Panc1 (cell line): ENCODE measurements around the gene ARX. TPM values are rescaled to one million over a fixed set of nuclear protein-coding genes. Genes with fewer than 3 reads are reported as not detected.

ENCODE experiments used
- ATAC-seq: fragments of 200-7000 bp; cut with Tn5 transposase; 2 replicates; pipeline ENCODE4 v1.9.1; 2020; ENCODE audit warnings: mild to moderate bottlenecking, moderate library complexity
- BruUV-seq: library from RNA; stranded (reverse); fragments of 400-500 nt; replicated peaks from 2 replicates; lab custom pipeline; 2021; lab: Mats Ljungman, UMichigan
- CTCF ChIA-PET: fragments of 300-600 bp; sonication (Branson Sonifier 250); formaldehyde crosslinking; loops from one replicate; lab custom pipeline; 2022; ENCODE audit warnings: antibody characterized with exemption; lab: Charles Lee
- POLR2A ChIA-PET: fragments of 300-600 bp; sonication (Branson Sonifier 250); formaldehyde crosslinking; loops from one replicate; lab custom pipeline; 2022; ENCODE audit warnings: antibody characterized with exemption; lab: Charles Lee
- DNase-seq: peaks from one replicate; pipeline ENCODE4 v3.0.0-alpha.2; 2010; ENCODE audit warnings: low read depth, low spot score
- H3K27ac ChIP-seq: 2 replicates; pipeline ENCODE4 v1.5.1; 2011; ENCODE audit warnings: mild to moderate bottlenecking, low read length, inconsistent platforms
- H3K27me3 ChIP-seq: fragments of 200-500 bp; sonication (Bioruptor generic); 2 replicates; pipeline ENCODE4 v1.6.0; 2014; ENCODE audit warnings: low read length, inconsistent platforms; ENCODE audit not compliant: control insufficient read depth, insufficient read depth
- H3K36me3 ChIP-seq: fragments of 200-500 bp; sonication (Bioruptor generic); 2 replicates; pipeline ENCODE4 v1.5.1; 2014; ENCODE audit warnings: inconsistent platforms, mild to moderate bottlenecking, low read length, moderate library complexity; ENCODE audit not compliant: control insufficient read depth, insufficient read depth
- H3K4me1 ChIP-seq: 2 replicates; pipeline ENCODE4 v1.5.1; 2011; ENCODE audit warnings: inconsistent platforms, mild to moderate bottlenecking, low read length, moderate library complexity; ENCODE audit not compliant: control insufficient read depth, insufficient read depth
- H3K4me3 ChIP-seq, 2 experiments: 2 replicates each; pipeline ENCODE4 v1.5.1; 2011 to 2012; ENCODE audit warnings: low read depth in 2 of 2, low read length in 2 of 2, mild to moderate bottlenecking in 2 of 2, inconsistent platforms in 1 of 2, moderate library complexity in 1 of 2
- H3K9me3 ChIP-seq: fragments of 200-500 bp; sonication (Bioruptor generic); 2 replicates; pipeline ENCODE4 v1.5.1; 2014; ENCODE audit warnings: low read depth, mild to moderate bottlenecking, inconsistent platforms, low read length, moderate library complexity; ENCODE audit not compliant: control insufficient read depth, insufficient read depth
- CTCF ChIP-seq: fragments of 450-650 bp; IDR thresholded peaks from 2 replicates; pipeline ENCODE4 v1.5.1; 2017; ENCODE audit warnings: mild to moderate bottlenecking
- POLR2AphosphoS5 ChIP-seq: IDR thresholded peaks from 2 replicates; pipeline ENCODE4 v1.6.1; 2012; ENCODE audit warnings: mild to moderate bottlenecking, low read depth, low read length, moderate library complexity
- REST ChIP-seq, 2 experiments: IDR thresholded peaks; 2 replicates each; pipeline ENCODE4 v1.6.1; 2011 to 2012; ENCODE audit warnings: low read depth in 2 of 2, control low read depth in 1 of 2, low read length in 1 of 2, mild to moderate bottlenecking in 1 of 2, moderate library complexity in 1 of 2; ENCODE audit not compliant: insufficient read depth in 1 of 2
- SIN3A ChIP-seq: IDR thresholded peaks from 2 replicates; pipeline ENCODE4 v1.6.1; 2012; ENCODE audit warnings: low read depth, mild to moderate bottlenecking, low read length, moderate library complexity, borderline replicate concordance; ENCODE audit not compliant: insufficient read depth
- TCF7L2 ChIP-seq: IDR thresholded peaks from 2 replicates; pipeline ENCODE4 v1.6.1; 2011; ENCODE audit warnings: mild to moderate bottlenecking, low read depth, low read length, inconsistent platforms
- in situ Hi-C: cut with HindIII; loops from 2 replicates; pipeline ENCODE4 v1.10.0; 2016; ENCODE audit warnings: low sequenced_read_pairs, low pct_unique_long_range_greater_than_20kb
- intact Hi-C: fragments of 100-400 bp; cut with micrococcal nuclease; formaldehyde crosslinking; loops from one replicate; pipeline ENCODE4 v1.10.0; 2022; ENCODE audit not compliant: unreplicated experiment
- total RNA-seq: library from RNA; stranded (reverse); gene quantifications from one replicate; pipeline ENCODE4 v1.2.1, GENCODE V29; 2021; ENCODE audit not compliant: unreplicated experiment

Gene ARX
- total RNA-seq, 1 experiment from 2014 or later, result 0.15 TPM

GRCh38 chrX:25010784-25011588 is 4.8 kb downstream of the ARX start:
- H3K27ac ChIP-seq, result no peak overlapping the region
- ATAC-seq (no peak), DNase-seq (no peak)
- no peaks in the 10 kb centered on the region for H3K9me3 ChIP-seq
- H3K27me3 ChIP-seq, result peaks cover 17% of the 10 kb centered on the region
- no peaks in the 10 kb centered on the region for H3K36me3 ChIP-seq
- in situ Hi-C loops, result no loop called here
- BruUV-seq, result no TSS peak
- TF ChIP-seq SIN3A (no peak), POLR2AphosphoS5 (no peak)
- ChIA-PET POLR2A (no interaction called here), CTCF (no interaction called here)
- H3K4me1 ChIP-seq, result no peaks in the 10 kb centered on the region
- no peak overlapping the region for H3K4me3 ChIP-seq
- intact Hi-C loops, result no loop called here

GRCh38 chrX:25009407-25009806 is 6.4 kb downstream of the ARX start:
- POLR2A ChIA-PET, result no interaction called here
- Histone ChIP-seq H3K27ac (no peak overlapping the region), H3K36me3 (no peaks in the 10 kb centered on the region), H3K4me3 (no peak overlapping the region), H3K9me3 (no peaks in the 10 kb centered on the region), H3K4me1 (no peaks in the 10 kb centered on the region), H3K27me3 (peaks cover 19% of the 10 kb centered on the region)
- TF ChIP-seq SIN3A, result no peak
- no peak for TF ChIP-seq TCF7L2
- TF ChIP-seq REST (IDR thresholded peaks at IDR 0.05; ENCODE audit: insufficient read depth in 1 of 2, low read depth in 2 of 2, low read length in 1 of 2), result no peak
- no peak for TF ChIP-seq CTCF
- no peak for TF ChIP-seq POLR2AphosphoS5
- no TSS peak for BruUV-seq
- CTCF ChIA-PET, result no interaction called here
- in situ Hi-C loops (no loop called here), intact Hi-C loops (no loop called here)
- ATAC-seq (no peak), DNase-seq (no peak)
